Esophagus squamous epithelium (tissue), 5 donors: ENCODE measurements around the gene ACTL7A. TPM values are rescaled to one million over a fixed set of nuclear protein-coding genes. Genes with fewer than 3 reads are reported as not detected.
A peak's percentile ranks its signal among the peaks of the same experiment; 100 is the strongest.
"Not testable (repeated sequence)": the region's sequence is repeated elsewhere in the genome, so short reads cannot be mapped to it uniquely, and the experiment has no call there.

Experiments
- DNase-seq: peaks from one replicate; lab custom pipeline; 2025; lab: John Stamatoyannopoulos, UW
- H3K27ac ChIP-seq, 4 donors: fragments of 200-600 bp; sonication (generic); one replicate each; pipeline ENCODE4 v1.5.1; 2016 to 2019; ENCODE audit warnings: mild to moderate bottlenecking in 1 of 4
- H3K27me3 ChIP-seq, 4 donors: fragments of 200-600 bp; sonication (generic); 1 replicate in 3 of 4; 2 replicates in 1 of 4; pipeline versions ENCODE4 v1.5.1 to v1.6.0; 2017 to 2021; ENCODE audit warnings: antibody characterized with exemption in 1 of 4
- H3K36me3 ChIP-seq, 3 donors: fragments of 200-600 bp; sonication (generic); one replicate each; pipeline ENCODE4 v1.5.1; 2016 to 2019
- H3K4me1 ChIP-seq, 3 donors: fragments of 200-600 bp; sonication (generic); one replicate each; pipeline ENCODE4 v1.5.1; 2017 to 2019
- H3K4me3 ChIP-seq, 4 donors: fragments of 200-600 bp; sonication (generic); 1 replicate in 3 of 4; 2 replicates in 1 of 4; pipeline ENCODE4 v1.5.1; 2016 to 2019; ENCODE audit warnings: mild to moderate bottlenecking in 2 of 4, moderate library complexity in 1 of 4
- H3K9me3 ChIP-seq, 3 donors: fragments of 200-600 bp; sonication (generic); one replicate each; pipeline ENCODE4 v1.5.1; 2016 to 2019
- POLR2A ChIP-seq, 4 donors: fragments of 450-650 bp; IDR thresholded peaks; one replicate each; pipeline ENCODE4 v1.6.1; 2017; ENCODE audit warnings: antibody characterized with exemption in 4 of 4, mild to moderate bottlenecking in 4 of 4, moderate library complexity in 3 of 4
- WGBS, 2 donors: methylation state at CpG; one replicate each; pipeline ENCODE4 v1.1.5; 2018; 5-methylcytosine and 5-hydroxymethylcytosine counted together
- intact Hi-C: fragments of 100-400 bp; cut with DNase I; formaldehyde crosslinking; loops from one replicate; pipeline ENCODE4 v1.15.0; 2022
- total RNA-seq, 4 donors: library from RNA; depleted of rRNA; stranded (reverse); fragments of >200 nt; gene quantifications; one replicate each; pipeline ENCODE4 v1.1.0, GENCODE V29; 2016
- TF ChIP-seq, protein P1 (sequence below), 6 experiments: fragments of 450-650 bp in 4 of 6; fragments of 200-600 bp in 2 of 6; sonication (generic) in 2 of 6; IDR thresholded peaks; one replicate each; pipeline ENCODE4 v1.5.1; 2016 to 2019; ENCODE audit warnings: antibody characterized with exemption in 6 of 6, mild to moderate bottlenecking in 4 of 6, moderate library complexity in 4 of 6
- donor health status: DM: yes; HTN: yes; CAD: no.

Gene ACTL7A
- total RNA-seq, 4 donors from 2014 or later: not detected

DNA sequence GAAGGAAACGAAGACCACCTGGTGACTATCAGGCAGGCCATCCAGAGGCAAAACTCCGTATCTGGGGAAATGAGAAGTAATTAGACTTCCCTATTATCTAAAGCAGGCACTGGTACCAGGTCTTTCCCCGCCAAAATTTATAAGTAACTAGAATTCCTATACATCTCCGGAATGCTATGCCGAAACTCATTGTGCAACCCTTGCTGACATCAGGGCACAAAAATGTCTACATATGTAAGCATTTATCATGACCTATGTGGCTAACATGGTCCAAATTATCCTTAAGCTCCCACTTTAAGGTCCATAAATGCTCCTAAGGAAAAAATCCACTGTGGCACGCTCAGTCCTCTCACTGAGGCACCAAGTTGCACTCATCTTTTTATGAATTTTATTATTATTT lies 24.0 kb upstream of the ACTL7A start:
- peak overlapping the region in 1 of 4 donors; percentile 81 for H3K27ac ChIP-seq
- peaks cover 3 to 38% (median 13%) of the 10 kb centered on the region in 3 donors for H3K4me1 ChIP-seq
- no peak overlapping the region for H3K4me3 ChIP-seq
- H3K9me3 ChIP-seq: no peaks in the 10 kb centered on the region
- H3K27me3 ChIP-seq: no peaks in the 10 kb centered on the region
- no peaks in the 10 kb centered on the region for H3K36me3 ChIP-seq
- 68 to 86% methylated on average over 6 of the region's 6 CpGs for WGBS, 2 donors
- intact Hi-C loops: no loop called here
- TF ChIP-seq, protein P1, sequence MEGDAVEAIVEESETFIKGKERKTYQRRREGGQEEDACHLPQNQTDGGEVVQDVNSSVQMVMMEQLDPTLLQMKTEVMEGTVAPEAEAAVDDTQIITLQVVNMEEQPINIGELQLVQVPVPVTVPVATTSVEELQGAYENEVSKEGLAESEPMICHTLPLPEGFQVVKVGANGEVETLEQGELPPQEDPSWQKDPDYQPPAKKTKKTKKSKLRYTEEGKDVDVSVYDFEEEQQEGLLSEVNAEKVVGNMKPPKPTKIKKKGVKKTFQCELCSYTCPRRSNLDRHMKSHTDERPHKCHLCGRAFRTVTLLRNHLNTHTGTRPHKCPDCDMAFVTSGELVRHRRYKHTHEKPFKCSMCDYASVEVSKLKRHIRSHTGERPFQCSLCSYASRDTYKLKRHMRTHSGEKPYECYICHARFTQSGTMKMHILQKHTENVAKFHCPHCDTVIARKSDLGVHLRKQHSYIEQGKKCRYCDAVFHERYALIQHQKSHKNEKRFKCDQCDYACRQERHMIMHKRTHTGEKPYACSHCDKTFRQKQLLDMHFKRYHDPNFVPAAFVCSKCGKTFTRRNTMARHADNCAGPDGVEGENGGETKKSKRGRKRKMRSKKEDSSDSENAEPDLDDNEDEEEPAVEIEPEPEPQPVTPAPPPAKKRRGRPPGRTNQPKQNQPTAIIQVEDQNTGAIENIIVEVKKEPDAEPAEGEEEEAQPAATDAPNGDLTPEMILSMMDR (IDR thresholded peaks at IDR 0.05): no peak
- TF ChIP-seq POLR2A (IDR thresholded peaks at IDR 0.05): no peak
- no peak for DNase-seq

DNA sequence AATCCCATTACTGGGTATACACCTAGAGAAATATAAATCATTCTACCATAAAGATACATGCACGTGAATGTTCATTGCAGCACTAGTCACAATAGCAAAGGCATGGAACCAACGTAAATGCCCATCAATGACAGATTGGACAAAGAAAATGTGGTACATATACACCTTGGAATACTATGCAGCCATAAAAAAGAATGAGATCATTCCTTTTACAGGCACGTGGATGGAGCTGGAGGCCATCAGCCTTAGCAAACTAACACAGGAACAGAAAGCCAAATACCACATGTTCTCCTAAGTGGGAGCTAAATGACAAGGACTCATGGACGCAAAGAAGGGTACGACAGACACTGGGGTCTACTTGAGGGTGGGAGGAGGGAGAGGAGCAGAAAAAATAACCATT lies 22.5 kb upstream of the ACTL7A start:
- H3K27me3 ChIP-seq, H3K4me3 ChIP-seq, H3K27ac ChIP-seq, intact Hi-C loops, H3K9me3 ChIP-seq, H3K36me3 ChIP-seq, DNase-seq: not testable (repeated sequence)
- H3K4me1 ChIP-seq: peaks cover 3 to 44% (median 17%) of the 10 kb centered on the region in 3 donors
- 83 to 90% methylated on average over 5 of the region's 5 CpGs for whole genome bisulfite sequencing, 2 donors

DNA sequence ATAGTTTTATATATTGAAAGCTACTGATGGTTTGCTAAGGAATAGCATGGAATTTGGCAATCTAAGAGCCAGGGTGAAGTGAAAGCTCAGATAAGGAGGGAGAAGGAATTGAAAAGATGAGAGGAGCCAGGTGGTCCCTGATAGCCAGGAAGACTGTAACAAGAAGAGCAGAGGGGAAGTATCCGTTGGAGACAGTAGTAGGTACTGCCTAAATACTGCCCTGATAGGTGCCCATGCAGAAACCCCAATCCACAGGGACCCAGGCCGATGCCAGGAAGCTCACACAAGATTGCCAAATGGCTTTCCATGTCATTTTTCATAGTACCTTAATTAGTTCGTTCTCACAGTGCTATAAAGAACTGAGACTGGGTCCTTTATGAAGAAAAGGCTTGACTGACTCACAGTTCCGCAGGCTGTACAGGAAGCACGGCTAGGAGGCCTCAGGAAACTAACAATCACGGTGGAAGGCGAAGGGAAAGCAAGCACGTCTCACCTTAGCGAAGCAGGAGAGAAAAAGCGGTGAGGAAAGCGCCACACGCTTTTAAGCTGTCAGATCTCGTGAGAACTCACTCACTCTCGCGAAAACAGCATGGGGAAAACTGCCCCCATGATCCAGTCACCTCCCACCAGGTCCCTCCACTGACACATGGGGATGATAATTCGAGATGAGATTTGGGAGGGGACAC lies 19.3 kb upstream of the ACTL7A start:
- H3K27ac ChIP-seq: no peak overlapping the region
- peaks cover 7 to 29% (median 8%) of the 10 kb centered on the region in 3 donors for H3K4me1 ChIP-seq
- no peaks in the 10 kb centered on the region for H3K36me3 ChIP-seq
- no peak for DNase-seq
- intact Hi-C loops: no loop called here
- WGBS, 2 donors: 46 to 77% methylated on average over 16 of the region's 16 CpGs
- no peak for TF ChIP-seq POLR2A (IDR thresholded peaks at IDR 0.05)
- TF ChIP-seq, protein P1 (IDR thresholded peaks at IDR 0.05): no peak
- no peaks in the 10 kb centered on the region for H3K27me3 ChIP-seq
- H3K4me3 ChIP-seq: no peak overlapping the region
- H3K9me3 ChIP-seq: no peaks in the 10 kb centered on the region

DNA sequence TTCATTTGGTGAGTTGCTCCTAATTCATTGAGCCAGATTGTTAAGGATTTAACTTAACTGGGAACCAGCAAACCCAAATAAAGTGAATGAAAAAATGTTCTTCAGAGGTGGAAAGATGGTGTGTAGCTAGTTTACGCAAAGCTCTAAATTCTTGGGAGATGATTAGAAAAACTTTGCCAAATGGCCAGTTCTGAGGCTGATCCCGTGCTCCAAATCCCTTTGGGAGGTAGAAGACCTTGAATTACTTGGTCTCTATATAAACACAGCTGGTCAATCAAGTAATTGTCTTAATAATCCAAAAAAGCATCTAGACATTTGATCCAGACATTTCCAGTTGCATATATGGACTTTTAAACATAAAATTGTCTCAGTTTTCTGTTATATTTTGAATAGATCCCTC lies 17.7 kb upstream of the ACTL7A start:
- Histone ChIP-seq H3K36me3 (no peaks in the 10 kb centered on the region), H3K27ac (no peak overlapping the region), H3K9me3 (no peaks in the 10 kb centered on the region), H3K4me3 (no peak overlapping the region), H3K4me1 (peaks cover 7 to 31% (median 8%) of the 10 kb centered on the region in 3 donors), H3K27me3 (no peaks in the 10 kb centered on the region)
- no peak for DNase-seq
- WGBS, 2 donors: 31 to 59% methylated on average over 2 of the region's 2 CpGs
- TF ChIP-seq POLR2A (IDR thresholded peaks at IDR 0.05): no peak
- TF ChIP-seq, protein P1 (IDR thresholded peaks at IDR 0.05): no peak
- intact Hi-C loops: no loop called here

DNA sequence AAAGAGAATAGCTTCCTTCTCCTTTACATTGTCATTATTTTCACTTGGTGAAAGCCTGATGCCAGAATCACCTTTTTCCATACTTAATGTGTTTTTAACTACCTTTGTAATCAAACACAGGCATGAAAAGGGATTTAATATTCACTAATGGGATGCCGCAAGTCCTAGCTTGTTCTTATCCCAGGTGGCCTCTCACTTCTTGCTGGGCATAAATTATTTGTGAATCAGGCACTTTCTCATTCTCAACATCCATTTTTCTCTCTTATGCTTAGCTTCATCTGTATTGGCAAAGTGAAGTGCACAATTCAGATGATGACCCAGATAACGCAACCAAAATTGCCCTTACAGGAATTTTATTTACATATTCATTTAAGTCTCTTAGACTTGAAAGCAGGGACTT lies 17.2 kb upstream of the ACTL7A start:
- no peaks in the 10 kb centered on the region for H3K27me3 ChIP-seq
- H3K27ac ChIP-seq: no peak overlapping the region
- WGBS, 2 donors: 30 to 46% methylated on average over 2 of the region's 2 CpGs
- DNase-seq: no peak
- no peak for TF ChIP-seq POLR2A (IDR thresholded peaks at IDR 0.05)
- intact Hi-C loops: no loop called here
- H3K4me1 ChIP-seq: peaks cover 7 to 32% (median 8%) of the 10 kb centered on the region in 3 donors
- no peaks in the 10 kb centered on the region for H3K36me3 ChIP-seq
- H3K9me3 ChIP-seq: no peaks in the 10 kb centered on the region
- no peak overlapping the region for H3K4me3 ChIP-seq

DNA sequence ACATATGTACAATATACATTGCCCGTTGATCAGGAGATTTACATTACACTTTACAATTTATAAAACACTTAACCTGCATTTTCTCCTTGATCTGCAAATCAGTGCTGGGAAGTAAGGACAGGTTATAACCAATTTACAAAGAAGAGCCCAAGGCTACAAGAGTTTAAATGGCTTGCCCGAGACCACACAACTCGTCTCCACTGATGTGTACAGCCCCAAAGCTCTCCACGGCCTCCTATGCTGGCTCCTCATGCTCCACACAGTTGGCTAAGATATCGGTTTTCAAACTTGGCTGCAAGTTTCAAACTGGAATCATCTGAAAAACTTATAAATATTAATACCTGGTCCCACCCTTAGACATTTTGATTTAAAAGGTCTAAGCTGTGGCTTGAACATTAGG lies 16.6 kb upstream of the ACTL7A start:
- intact Hi-C loops: no loop called here
- Histone ChIP-seq H3K4me1 (peaks cover 7 to 32% (median 8%) of the 10 kb centered on the region in 3 donors), H3K4me3 (no peak overlapping the region), H3K27me3 (no peaks in the 10 kb centered on the region), H3K9me3 (no peaks in the 10 kb centered on the region), H3K27ac (no peak overlapping the region), H3K36me3 (no peaks in the 10 kb centered on the region)
- WGBS, 2 donors: 28 to 49% methylated on average over 4 to 5 of the region's 5 CpGs
- no peak for DNase-seq
- no peak for TF ChIP-seq POLR2A (IDR thresholded peaks at IDR 0.05)
- TF ChIP-seq, protein P1 (IDR thresholded peaks at IDR 0.05): no peak
